GM19397 (cell line): Measurements from ENCODE around the gene ZNF330.
"Not testable (repeated sequence)": the region's sequence is repeated elsewhere in the genome, so short reads cannot be mapped to it uniquely, and the experiment has no call there.

Experiments used
- ATAC-seq: cut with Tn5 transposase; IDR thresholded peaks from one replicate; pipeline ENCODE4 v1.9.1; 2021; ENCODE audit warnings: mild to moderate bottlenecking, moderate library complexity; ENCODE audit not compliant: unreplicated experiment

Gene ZNF330

DNA sequence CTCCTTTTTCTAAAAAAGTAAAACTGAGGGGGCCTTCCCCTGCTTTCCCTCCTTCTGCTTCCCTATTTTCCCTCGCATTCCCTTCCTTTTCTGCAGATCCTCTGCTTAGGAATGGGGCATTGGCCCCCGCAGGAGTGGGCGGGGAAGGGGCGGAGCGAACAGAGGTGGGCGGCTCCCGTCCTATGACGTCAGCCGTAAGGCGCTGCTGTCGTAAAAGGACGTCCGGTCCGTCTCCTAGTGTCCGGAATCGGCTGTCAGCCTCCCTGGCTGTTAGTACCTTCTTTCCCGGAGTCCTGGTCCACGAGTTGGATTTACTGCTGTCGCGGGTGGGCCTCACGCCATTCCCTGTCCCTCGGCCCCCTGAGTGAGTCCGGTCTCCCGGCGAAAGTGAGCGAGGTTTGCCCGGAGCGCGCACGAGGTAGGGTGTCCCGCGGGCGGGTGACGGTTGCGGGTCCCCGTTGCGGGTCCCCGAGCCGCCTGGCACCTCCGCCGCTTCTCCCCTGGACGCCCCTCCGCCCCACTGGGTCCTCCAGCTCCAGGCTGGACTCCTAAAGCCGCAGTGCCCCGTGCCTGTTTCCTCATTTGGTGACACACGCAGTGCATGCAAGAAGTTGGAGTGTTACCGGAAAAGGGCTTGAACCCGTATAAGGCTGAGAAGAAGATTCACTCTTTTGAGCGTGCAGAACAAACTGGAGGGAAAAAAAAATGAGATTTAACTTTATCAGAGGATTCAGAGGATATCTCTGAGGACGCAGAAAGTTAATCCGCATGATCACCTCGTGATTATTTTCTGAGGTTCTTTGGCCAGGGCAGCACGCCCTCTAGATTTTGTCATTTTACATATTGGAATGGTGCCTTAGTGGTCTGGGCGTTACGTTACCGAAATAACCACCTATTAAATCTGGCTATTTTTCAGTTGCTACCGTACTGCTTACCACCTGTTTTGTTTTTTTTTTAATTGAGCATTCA is at the start of gene ZNF330:
Gene ZNF330, plus strand, starts transcription at position 205 of the 969 bp plus-strand sequence. CDS start 1,477 bp downstream, outside the sequence.
- peak; percentile 92 for ATAC-seq

DNA sequence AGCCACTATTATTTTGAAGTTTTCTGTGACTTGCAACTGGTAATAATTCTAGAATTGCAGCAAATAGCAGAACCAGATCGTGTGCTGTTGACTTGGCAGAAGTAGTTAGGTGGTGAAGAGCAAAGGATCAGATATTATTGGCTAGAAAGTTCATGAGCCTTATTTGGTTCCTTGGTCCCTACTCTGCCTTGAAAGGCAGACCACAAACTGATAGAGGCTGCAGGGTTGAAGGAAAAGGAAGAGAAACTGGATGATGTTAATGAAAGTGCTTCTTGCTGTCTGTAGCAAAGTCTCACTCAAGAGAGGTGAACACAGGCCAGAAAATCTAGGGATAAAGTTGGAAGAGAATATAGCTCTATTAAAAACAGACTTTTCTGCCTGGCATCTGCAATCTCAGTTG is 46.2 kb upstream of the ZNF330 start:
- ATAC-seq: no peak

DNA sequence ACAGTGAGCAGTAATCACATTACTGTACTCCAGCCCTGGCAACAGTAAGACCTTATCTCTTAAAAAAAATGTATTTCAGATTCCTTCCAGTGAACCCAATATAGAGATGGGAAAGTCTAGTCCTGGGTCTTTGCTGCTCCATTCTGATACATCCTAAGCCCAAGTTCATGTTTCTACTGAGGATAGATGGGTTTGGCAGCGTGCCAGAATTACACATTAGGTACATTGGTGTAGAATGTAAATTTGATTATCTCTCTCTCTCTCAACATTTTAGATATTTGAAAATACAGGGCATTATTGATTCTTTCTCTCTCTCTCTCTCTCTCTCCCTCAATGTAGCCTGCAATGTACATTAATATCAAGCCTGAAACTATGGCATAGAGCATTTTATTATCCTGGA is 43.5 kb upstream of the ZNF330 start:
- ATAC-seq: no peak

DNA sequence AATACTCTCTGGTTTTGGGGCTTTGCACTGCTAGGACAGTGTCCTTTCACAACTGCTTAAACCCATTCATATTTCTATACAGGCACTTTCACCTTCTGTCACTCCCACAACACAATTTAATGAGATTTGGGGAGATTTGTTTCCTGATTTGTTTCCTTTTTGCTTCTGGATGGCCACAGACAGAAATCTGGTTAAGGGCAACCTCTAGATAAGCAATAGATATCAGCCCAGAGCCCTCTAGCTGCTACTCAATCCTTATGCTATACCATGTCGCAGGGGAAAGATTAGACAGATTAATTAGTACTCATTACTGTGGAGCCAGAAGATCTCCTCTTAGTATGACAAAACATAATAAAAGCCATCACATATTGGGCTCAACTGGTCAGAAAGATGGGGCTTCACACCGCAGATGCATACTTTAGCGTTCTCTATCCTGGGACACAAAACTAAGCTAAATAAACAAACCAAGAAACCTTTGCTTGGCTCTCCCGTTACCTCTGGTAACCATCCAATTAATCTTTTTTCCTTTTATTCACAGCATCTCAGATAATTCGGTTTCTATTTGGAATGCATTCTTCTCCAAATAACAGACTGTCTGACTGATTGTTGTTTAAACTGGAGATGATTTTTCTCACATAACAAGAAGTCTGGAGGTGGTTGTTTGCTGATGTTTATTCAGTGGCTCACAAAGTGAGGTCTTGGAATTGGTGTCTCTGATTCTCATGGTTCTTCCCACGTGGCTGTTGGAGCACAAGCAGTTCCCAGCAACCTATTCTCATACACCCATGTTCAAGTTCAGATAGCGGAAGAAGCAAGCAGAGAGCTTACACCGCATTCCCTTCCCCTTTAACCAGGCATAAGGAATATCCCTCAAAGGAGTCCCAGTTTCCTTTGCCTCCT is 41.0 kb upstream of the ZNF330 start:
- ATAC-seq: no peak

DNA sequence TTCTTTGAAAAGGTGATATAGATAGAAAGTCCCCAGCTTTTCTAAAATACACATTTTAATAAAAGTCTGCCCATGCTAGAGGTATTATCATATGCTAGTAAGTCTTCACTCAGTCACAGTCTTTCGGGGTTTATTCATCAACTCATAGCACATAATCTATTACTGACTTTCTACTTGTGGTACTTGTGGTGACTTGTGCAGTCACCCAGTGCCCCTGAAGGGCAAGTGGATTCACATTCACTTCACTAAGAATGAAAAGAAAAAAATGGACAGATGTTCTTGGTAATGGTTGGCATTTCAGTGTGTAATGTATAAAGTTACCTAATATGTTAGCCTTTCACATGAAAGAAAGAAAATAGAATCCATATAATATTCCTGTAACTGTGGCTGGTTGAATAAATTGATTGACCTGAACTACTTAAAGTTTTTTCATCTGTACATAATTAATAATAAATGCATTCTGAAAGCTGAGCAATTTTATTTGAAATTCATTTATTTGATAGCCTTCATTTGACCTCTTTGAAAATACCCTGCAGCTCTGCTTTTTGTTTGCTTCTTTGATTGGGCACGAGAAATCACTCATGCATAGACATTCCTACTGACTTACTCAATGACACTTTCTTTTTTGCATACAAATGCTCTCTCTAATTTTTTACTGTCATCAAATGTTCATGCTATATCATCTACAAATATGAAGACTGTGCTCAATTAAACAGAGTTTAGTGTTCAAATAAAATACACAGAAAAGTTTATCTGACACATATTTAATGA is 39.5 kb upstream of the ZNF330 start:
- no peak for ATAC-seq

DNA sequence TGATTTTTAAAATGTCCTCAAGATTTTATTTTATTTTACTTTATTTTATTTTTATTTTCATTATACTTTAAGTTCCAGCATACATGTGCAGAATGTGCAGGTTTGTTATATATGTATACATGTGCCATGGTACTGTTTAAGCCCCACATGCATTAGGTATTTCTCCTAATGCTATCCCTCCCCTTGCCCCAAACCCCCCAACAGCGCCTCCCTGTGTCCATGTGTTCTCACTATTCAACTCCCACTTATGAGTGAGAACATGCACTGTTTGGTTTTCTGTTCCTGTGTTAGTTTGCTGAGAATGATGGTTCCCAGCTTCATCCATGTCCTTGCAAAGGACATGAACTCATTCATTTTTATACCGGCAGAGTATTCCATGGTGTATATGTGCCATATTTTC is 37.2 kb upstream of the ZNF330 start:
- ATAC-seq: not testable (repeated sequence)

DNA sequence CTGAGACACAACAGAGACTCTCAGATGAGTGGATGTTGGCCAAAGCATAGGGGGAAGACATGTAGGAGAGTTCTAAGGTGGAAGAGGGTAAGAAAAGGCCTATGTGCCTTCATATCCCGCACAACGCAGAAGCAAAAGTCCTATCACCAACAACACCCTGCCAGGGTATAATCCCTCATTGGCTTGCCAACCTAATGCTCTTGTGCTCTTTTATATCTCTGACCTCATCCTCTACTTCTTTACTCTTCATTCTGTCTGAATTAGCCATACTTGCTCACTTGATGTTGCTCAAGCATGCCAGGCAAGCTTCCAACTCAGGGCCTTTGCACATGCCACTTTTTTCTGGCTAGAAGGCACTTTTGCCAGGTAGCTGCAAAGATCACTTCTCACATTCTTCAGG is 28.1 kb upstream of the ZNF330 start:
- ATAC-seq: no peak

DNA sequence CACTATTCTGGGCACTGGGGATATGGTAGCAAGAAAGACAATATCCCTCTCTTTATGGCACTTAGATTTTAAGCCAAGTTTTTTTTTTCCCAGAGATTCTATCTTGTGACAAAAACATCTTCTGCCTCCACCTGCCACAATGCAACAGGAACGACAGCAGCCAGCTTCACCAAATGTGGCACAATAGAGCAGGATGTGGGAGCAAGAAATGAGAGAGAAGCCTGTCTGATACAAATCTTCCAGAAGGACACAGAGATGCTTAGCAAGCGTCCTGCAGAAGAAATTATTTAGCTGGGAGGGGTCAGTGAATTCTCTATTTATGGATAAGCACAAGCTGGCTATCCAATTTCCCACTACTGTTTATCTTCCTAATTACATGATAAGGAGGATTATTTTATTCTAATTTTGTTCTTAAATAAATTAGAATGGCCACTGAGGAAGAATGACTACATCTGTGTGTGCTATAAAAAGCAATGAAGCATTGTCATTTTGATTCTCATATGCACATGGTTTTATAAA is 27.1 kb upstream of the ZNF330 start:
- ATAC-seq: no peak

DNA sequence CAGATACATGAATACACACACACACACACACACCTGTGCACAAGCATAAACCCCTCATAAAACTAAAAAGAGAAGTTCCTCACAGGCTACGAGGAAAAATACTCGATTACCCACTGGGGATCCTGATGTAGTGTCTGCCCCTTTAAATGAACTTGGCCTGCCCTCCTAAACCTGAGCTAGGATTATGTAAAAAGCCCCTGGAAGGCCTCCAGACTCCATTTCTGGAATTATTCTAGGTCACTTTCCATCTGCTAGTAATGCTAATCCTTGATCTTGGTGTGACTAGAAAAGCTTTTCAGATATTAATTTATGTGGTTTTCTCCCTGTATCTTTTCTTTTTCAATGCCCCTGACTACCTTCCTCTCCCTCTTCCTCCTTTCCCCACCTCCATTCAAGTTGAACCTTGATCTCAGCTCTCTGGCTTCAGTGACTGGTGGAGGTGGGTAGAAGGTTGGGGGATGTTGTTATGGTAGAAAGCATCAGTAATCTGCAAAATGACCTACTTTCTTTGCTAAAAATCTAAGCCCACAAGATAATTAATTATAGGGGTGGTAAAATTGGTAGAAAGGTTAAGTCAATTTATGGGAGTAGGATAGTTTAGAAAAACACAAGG is 25.5 kb upstream of the ZNF330 start:
- ATAC-seq: no peak

DNA sequence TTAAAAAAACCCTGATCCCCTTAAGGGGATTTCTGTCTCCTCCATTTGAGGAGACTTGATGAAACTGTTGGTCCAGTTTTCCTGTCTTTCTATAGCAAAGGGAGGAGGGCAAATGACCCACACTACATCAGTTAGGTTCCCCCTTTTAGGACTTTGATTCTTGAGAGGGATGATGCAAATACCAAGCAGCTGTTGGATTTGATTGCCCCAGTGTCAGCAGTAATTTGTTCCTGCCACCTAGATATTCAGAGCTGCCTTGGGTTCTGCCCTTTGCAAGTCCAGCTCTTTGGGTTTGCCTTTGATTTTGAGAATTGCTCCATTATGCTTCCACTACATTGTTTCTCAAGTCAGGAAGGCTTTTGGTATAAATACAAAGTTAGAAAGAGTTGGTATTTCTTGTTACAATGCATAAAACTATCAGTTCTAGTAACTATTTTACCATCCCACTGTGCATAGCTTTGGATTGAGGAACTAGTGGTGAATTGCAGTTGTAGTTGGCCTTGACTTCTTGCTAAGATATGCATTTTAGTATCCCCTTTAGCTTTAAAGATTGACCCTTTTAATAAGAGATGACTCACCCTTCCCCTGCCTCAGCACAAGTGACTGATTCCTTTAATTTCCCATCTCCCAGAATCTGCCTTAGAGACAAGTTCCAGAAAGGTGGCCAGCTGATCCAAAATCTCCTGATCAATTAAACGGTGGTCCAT is 24.3 kb upstream of the ZNF330 start:
- ATAC-seq: no peak

DNA sequence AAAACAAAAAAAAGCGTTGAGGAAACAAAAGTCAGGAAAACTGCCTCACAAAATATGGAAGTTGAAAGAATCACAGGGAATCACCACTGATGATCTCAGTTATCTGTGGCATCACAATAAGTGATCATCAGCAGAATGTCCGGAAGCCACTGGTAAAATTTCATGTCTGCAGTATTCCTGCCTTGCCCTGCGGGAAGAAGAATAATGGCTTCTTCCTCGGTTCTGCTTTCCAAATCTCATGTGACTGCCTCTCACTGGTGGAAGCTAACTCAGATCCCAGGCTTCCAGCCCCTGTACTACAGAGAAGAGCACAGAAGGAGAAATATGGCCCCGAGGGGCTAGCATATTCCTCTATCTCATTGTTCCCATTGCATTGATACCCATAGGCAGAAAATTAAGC is 12.7 kb upstream of the ZNF330 start:
- no peak for ATAC-seq

DNA sequence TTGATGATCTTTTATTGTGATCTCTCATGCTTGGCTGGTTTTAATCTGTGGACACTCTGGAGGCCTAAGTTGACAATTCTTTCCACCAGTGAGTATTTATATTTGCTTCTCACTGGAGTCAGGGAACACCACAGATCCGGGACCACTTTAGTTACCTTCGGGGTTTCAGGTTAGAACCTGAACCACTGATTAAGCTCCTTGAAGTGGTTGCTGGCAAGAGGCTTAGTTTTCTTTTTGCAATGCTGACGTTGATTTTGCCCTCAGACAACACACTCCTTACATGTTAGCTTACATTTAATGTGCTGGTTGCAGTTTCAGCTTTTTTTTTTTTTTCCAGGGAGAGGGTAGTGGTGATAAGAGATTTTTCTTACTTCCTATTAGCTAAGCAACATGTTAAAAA is 10.5 kb upstream of the ZNF330 start:
- no peak for ATAC-seq

DNA sequence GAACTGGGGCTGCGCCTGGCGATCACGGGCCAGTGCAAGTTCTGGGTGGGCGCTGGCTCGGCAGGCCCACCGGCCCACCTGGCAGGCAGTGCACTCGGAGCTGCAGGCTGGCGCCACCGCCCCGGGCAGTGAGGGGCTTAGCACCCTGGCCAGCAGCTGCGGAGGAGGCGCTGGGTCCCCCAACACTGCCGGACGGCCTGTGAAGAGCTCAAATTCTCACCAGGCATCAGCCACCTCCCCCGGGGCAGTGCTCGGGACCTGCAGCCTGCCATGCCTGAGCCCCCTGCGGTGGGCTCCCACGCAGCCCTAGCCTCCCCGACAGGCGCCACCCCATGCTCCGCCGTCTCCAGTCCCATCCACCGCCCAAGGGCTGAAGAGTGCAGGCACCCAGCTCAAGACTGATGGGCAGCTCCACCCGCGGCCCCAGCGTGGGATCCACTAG is 7.1 kb upstream of the ZNF330 start:
- ATAC-seq: no peak

DNA sequence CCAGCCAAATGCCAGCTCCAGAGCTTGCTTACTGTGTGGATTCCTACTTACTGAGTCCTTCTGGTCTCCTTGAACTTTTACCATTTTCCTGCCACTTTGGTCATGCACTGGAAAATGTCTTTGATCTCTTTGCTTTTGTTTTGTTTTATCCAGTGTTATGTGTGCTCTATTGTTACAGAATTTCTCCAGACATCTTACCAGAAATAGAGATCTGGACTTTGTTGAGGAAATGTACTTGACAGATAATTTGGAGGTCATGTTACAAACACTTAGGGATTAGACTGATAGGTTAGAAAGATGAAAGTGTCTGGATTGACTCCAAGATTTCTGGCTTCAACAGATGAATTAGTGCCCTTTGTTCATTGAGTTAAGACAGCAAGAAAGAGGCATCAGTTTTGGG is 5.7 kb upstream of the ZNF330 start:
- no peak for ATAC-seq

DNA sequence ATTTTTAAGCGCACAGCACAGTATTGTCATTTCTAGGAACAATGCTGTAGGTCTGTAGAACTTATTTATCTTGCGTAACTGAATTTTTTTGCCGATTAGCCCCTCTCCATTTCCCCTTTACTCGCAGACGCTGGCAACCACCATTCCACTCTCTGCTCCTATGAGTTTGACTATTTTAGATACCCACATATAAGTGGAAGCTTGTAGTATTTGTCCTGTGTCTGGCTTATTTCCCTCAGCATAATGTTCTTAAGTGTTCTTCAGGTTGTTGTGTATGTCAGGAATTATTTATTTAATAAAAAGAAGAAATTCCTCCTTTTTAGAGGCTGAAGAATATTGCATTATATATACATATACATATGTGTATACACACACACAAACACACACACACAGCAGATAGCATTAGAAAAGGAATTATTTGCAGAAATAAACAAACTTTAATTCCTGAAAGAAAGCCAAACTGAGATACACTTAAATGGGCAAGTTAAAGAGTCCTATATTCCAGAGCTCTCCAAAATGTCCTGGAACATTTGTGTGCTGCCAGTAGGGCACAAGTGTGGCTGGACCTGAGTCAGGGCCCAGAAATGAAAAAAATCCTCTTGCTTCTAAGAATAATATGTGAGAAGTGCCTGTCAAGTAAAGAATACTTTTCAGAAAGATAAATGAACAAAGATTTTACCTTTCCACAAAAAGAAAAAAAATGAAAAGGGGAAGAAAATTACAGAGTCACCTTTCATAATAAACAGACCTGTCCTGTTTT is 4.5 kb upstream of the ZNF330 start:
- ATAC-seq: no peak

DNA sequence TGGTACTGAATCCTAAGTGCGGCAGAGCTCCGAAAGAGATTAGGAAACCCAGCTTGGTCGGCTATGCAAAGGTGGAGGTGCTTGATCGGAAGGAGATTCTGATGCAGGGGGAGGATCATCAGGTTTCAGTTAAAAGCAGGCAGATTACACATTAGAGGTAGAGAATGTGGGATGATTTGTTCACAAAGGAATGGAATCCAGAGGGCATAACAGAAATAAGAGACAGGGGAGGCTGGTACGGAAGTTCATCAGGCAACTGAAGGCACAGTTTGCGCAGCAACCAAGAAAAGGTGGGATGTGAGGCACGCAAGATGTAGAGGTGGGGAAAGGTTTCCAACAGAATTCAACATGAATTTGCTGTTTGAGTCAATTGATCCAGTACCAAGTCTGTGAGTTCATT is 424 bp upstream of the ZNF330 start:
- ATAC-seq: peak; percentile 12

DNA sequence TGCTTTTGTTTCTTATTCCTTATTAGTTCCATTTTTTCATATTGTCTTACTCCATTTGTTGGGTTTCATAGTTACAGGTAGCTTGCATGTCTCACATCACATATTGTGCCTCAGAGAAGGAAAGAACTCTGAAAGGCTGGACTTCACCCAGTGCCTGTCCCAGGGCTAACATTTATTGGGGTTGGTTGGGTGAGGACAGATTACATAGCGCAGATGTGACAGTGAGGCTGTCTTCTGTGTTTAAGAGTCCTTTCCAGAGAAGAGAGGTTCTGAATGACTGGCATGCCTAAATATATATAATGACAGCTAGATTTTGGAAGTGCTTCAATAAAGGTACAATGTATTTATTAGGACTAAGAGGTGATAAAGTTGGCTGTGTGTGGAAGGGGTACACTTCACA is 2.7 kb downstream of the ZNF330 start:
- ATAC-seq: no peak

DNA sequence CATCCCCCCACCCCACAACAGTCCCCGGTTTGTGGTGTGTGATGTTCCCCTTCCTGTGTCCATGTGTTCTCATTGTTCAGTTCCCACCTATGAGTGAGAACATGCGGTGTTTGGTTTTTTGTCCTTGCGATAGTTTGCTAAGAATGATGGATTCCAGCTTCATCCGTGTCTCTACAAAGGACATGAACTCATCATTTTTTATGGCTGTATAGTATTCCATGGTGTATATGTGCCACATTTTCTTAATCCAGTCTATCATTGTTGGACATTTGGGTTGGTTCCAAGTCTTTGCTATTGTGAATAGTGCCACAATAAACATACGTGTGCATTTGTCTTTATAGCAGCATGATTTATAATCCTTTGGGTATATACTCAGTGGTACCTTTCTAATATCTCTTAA is 6.6 kb downstream of the ZNF330 start:
- not testable (repeated sequence) for ATAC-seq
